Neural progenitor cell (in vitro differentiated cells): ENCODE results near the gene WASHC2A. TPM values are rescaled to one million over a fixed set of nuclear protein-coding genes. Genes with fewer than 3 reads are reported as not detected.
"Not testable (repeated sequence)": the region's sequence is repeated elsewhere in the genome, so short reads cannot be mapped to it uniquely, and the experiment has no call there.

Source experiments
- DNase-seq: peaks from one replicate; pipeline ENCODE4 v3.0.0-alpha.2; 2016; ENCODE audit warnings: low spot score
- H2AFZ ChIP-seq: fragments of 200-600 bp; sonication (generic); replicated peaks from 2 replicates; pipeline ENCODE4 v1.6.1; 2016; ENCODE audit warnings: antibody characterized with exemption
- H3F3A ChIP-seq: fragments of 200-600 bp; sonication (generic); 2 replicates; pipeline ENCODE4 v1.6.1; 2016; ENCODE audit warnings: antibody characterized with exemption, low read depth
- H3K27ac ChIP-seq: fragments of 200-600 bp; sonication (generic); 2 replicates; pipeline ENCODE4 v1.5.1; 2016; ENCODE audit warnings: mild to moderate bottlenecking
- H3K27me3 ChIP-seq: fragments of 200-600 bp; sonication (generic); 2 replicates; pipeline ENCODE4 v1.6.1; 2016; ENCODE audit warnings: mild to moderate bottlenecking, moderate library complexity
- H3K36me3 ChIP-seq: fragments of 200-600 bp; sonication (generic); 2 replicates; pipeline ENCODE4 v1.5.1; 2016
- H3K4me1 ChIP-seq: fragments of 200-600 bp; sonication (generic); 2 replicates; pipeline ENCODE4 v1.6.1; 2016; ENCODE audit warnings: mixed run types
- H3K4me2 ChIP-seq: fragments of 200-600 bp; sonication (generic); 2 replicates; pipeline ENCODE4 v1.6.1; 2016
- H3K4me3 ChIP-seq: fragments of 200-600 bp; sonication (generic); 2 replicates; pipeline ENCODE4 v1.5.1; 2016
- H3K79me2 ChIP-seq: fragments of 200-600 bp; sonication (generic); 2 replicates; pipeline ENCODE4 v1.6.1; 2016; ENCODE audit warnings: low read depth
- H3K9ac ChIP-seq: fragments of 200-600 bp; sonication (generic); 2 replicates; pipeline ENCODE4 v1.6.1; 2016
- H3K9me3 ChIP-seq: fragments of 200-600 bp; sonication (generic); 2 replicates; pipeline ENCODE4 v1.5.1; 2016; ENCODE audit warnings: low read depth
- H4K20me1 ChIP-seq: fragments of 200-600 bp; sonication (generic); 2 replicates; pipeline ENCODE4 v1.6.1; 2016; ENCODE audit warnings: low read depth
- H3K27ac Mint-ChIP-seq: 3 replicates; pipeline ENCODE4 v1.8.0; 2021; ENCODE audit warnings: mixed read lengths
- H3K27me3 Mint-ChIP-seq: 2 replicates; pipeline ENCODE4 v1.8.0; 2022; ENCODE audit warnings: low read depth, mild to moderate bottlenecking, inconsistent platforms, moderate library complexity, mixed read lengths; ENCODE audit not compliant: insufficient read depth
- H3K36me3 Mint-ChIP-seq: 3 replicates; pipeline ENCODE4 v1.8.0; 2021; ENCODE audit warnings: mixed read lengths
- H3K4me1 Mint-ChIP-seq: 3 replicates; pipeline ENCODE4 v1.8.0; 2021; ENCODE audit warnings: mixed read lengths
- H3K4me3 Mint-ChIP-seq: 3 replicates; pipeline ENCODE4 v1.8.0; 2021; ENCODE audit warnings: mild to moderate bottlenecking, moderate library complexity, mixed read lengths
- H3K9me3 Mint-ChIP-seq: 3 replicates; pipeline ENCODE4 v1.8.0; 2020; ENCODE audit warnings: mixed read lengths
- total RNA-seq: library from RNA; depleted of rRNA; stranded (reverse); fragments of >200 nt; gene quantifications from 2 replicates; pipeline ENCODE4 v1.2.3, GENCODE V29; 2015; ENCODE audit warnings: low replicate concordance

The WASHC2A gene
- total RNA-seq, 1 donor from 2014 or later = 17.7 TPM

GRCh38 chr10:50167833-50168232 is 100.1 kb downstream of the WASHC2A start:
- H3K27ac ChIP-seq, H3K4me2 ChIP-seq, H3K36me3 Mint-ChIP-seq, H3K4me3 Mint-ChIP-seq, H3K4me1 Mint-ChIP-seq, H3K9me3 ChIP-seq, H4K20me1 ChIP-seq, H3K4me1 ChIP-seq, H3K27ac Mint-ChIP-seq, H3F3A ChIP-seq, H3K9me3 Mint-ChIP-seq, H3K79me2 ChIP-seq, H3K36me3 ChIP-seq, H3K27me3 ChIP-seq, H3K27me3 Mint-ChIP-seq, DNase-seq, H3K4me3 ChIP-seq, H2AFZ ChIP-seq, H3K9ac ChIP-seq: not testable (repeated sequence)

GRCh38 chr10:50169506-50169905 is 101.8 kb downstream of the WASHC2A start:
- DNase-seq, H3K4me3 ChIP-seq, H3K9ac ChIP-seq, H3K27me3 Mint-ChIP-seq, H3K27ac Mint-ChIP-seq, H3K27ac ChIP-seq, H4K20me1 ChIP-seq, H3F3A ChIP-seq, H3K79me2 ChIP-seq, H3K36me3 Mint-ChIP-seq, H3K9me3 ChIP-seq, H3K27me3 ChIP-seq, H3K4me1 Mint-ChIP-seq, H3K4me1 ChIP-seq, H3K4me3 Mint-ChIP-seq, H3K36me3 ChIP-seq, H3K9me3 Mint-ChIP-seq, H2AFZ ChIP-seq, H3K4me2 ChIP-seq: not testable (repeated sequence)

GRCh38 chr10:50174788-50175525 is 107.2 kb downstream of the WASHC2A start:
- not testable (repeated sequence) for H3K36me3 ChIP-seq, H3K9me3 Mint-ChIP-seq, H3K36me3 Mint-ChIP-seq, H3K27ac ChIP-seq, H3K27me3 ChIP-seq, H3K4me3 ChIP-seq, H3K9me3 ChIP-seq, H3K4me3 Mint-ChIP-seq, DNase-seq, H3K27ac Mint-ChIP-seq, H3K27me3 Mint-ChIP-seq, H3K9ac ChIP-seq, H3K4me1 Mint-ChIP-seq, H3K79me2 ChIP-seq, H3K4me1 ChIP-seq, H3F3A ChIP-seq, H3K4me2 ChIP-seq, H4K20me1 ChIP-seq, H2AFZ ChIP-seq

Other genes starting within 250 kb of the WASHC2A start
- 57.5 and 67.2 TPM in 2 replicates for gene PARG, start 125.9 kb upstream of the WASHC2A start, total RNA-seq
- 17.3 and 19.5 TPM in 2 replicates for gene TIMM23B, start 125.9 kb upstream of the WASHC2A start, total RNA-seq
- gene AGAP6, start 79.5 kb upstream of the WASHC2A start, total RNA-seq = 12.3 TPM in 2 replicates
- gene ASAH2, start 183.6 kb downstream of the WASHC2A start, total RNA-seq = 2.0 and 6.3 TPM in 2 replicates